Stimulated activated CD4-positive, alpha-beta T cell treated with anti-CD3 and anti-CD28 coated beads, TNF-alpha, amount 100 ng/mL, for 1 hour (primary cell): ENCODE results near the gene SGPL1.
"Not testable (repeated sequence)": the region's sequence is repeated elsewhere in the genome, so short reads cannot be mapped to it uniquely, and the experiment has no call there.

ENCODE experiments used
- DNase-seq, 3 donors: peaks; one replicate each; pipeline ENCODE4 v3.0.0-alpha.2; 2020; ENCODE audit warnings: low read depth in 3 of 3, low spot score in 1 of 3

The SGPL1 gene

GRCh38 chr10:70815504-70816219, at the start of gene SGPL1:
Gene SGPL1, plus strand, starts transcription at chr10:70815948. Its CDS starts 906 bp downstream, at chr10:70816854.
- DNase-seq, result peak; percentile 48 to 87 (median 65)

GRCh38 chr10:70768026-70768685, 47.6 kb upstream of the SGPL1 start:
- not testable (repeated sequence) for DNase-seq

- no peak for DNase-seq
Measured at GRCh38 chr10:70769121-70769520, 46.6 kb upstream of the SGPL1 start.

GRCh38 chr10:70770001-70770400, 45.7 kb upstream of the SGPL1 start:
- DNase-seq, result no peak

- DNase-seq, result not testable (repeated sequence)
Measured at GRCh38 chr10:70770516-70770915, 45.2 kb upstream of the SGPL1 start.

- DNase-seq, result no peak
Measured at GRCh38 chr10:70771311-70772194, 44.2 kb upstream of the SGPL1 start.

- no peak for DNase-seq
Measured at GRCh38 chr10:70772627-70773026, 43.1 kb upstream of the SGPL1 start.

- DNase-seq, result no peak
Measured at GRCh38 chr10:70773461-70773860, 42.3 kb upstream of the SGPL1 start.

GRCh38 chr10:70773965-70774809, 41.6 kb upstream of the SGPL1 start:
- no peak for DNase-seq

- no peak for DNase-seq
Measured at GRCh38 chr10:70774810-70775678, 40.7 kb upstream of the SGPL1 start.

- DNase-seq, result no peak
Measured at GRCh38 chr10:70775679-70776454, 39.9 kb upstream of the SGPL1 start.

GRCh38 chr10:70776455-70777005, 39.2 kb upstream of the SGPL1 start:
- no peak for DNase-seq

GRCh38 chr10:70777063-70777875, 38.5 kb upstream of the SGPL1 start:
- DNase-seq, result no peak

- no peak for DNase-seq
Measured at GRCh38 chr10:70778267-70778924, 37.4 kb upstream of the SGPL1 start.

- no peak for DNase-seq
Measured at GRCh38 chr10:70779088-70779487, 36.7 kb upstream of the SGPL1 start.

- no peak for DNase-seq
Measured at GRCh38 chr10:70779511-70780369, 36.0 kb upstream of the SGPL1 start.
